ENCODE data around the gene MND1.

GRCh38 chr4:153407906-153408305, 63.4 kb downstream of the MND1 start:
- no peak for TF ChIP-seq CTCF (IDR thresholded peaks at IDR 0.05)
- no peak for TF ChIP-seq POLR2A (IDR thresholded peaks at IDR 0.05)

All from esophagus squamous epithelium (tissue), 4 donors.